ENCODE data around the gene CCDC183. TPM values are rescaled to one million over a fixed set of nuclear protein-coding genes. Genes with fewer than 3 reads are reported as not detected.
"Not testable (repeated sequence)": the region's sequence is repeated elsewhere in the genome, so short reads cannot be mapped to it uniquely, and the experiment has no call there.

Gene CCDC183
- total RNA-seq, 1 experiment from 2014 or later: 3.6 TPM

DNA sequence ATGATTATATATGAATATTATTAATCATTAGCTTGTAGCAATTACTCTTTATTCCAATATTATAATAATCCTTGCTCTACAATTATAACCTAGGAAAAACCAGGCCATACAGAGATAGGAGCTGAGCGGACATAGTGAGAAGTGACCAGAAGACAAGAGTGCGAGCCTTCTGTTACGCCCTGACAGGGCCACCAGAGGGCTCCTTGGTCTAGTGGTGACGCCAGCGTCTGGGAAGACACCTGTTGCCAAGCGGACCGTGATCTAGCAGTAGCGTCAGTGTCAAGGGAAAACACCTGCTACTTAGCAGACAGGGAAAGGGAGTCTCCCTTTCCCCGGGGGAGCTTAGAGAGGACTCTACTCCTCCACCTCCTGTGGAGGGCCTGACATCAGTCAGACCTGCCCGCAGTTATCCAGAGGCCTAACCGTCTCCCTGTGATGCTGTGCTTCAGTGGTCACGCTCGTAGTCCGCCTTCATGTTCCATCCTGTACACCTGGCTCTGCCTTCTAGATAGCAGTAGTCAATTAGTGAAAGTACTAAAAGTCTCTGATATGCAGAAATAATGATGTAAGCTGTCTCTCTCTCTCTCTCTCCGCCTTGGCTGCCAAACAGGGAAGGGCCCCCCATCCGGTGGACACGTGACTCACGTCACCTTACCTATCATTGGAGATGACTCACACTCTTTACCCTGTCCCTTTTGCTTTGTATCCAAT is 29.6 kb upstream of the CCDC183 start:
- H3K4me1 ChIP-seq (replicated peaks; ENCODE audit: insufficient read depth); H4K20me1 ChIP-seq (ENCODE audit: insufficient read depth); H3K27me3 ChIP-seq (ENCODE audit: insufficient read depth, low read depth); H3K79me2 ChIP-seq (ENCODE audit: low read depth); H3K4me3 ChIP-seq; H2AFZ ChIP-seq; H3K36me3 ChIP-seq (ENCODE audit: low read depth); H3K27ac ChIP-seq; intact Hi-C loops (cut with micrococcal nuclease; ENCODE audit: unreplicated experiment); BruUV-seq (replicated peaks); POLR2A ChIA-PET (ENCODE audit: unreplicated experiment); H3K9me3 ChIP-seq (ENCODE audit: insufficient read depth, low read depth); H3K9me2 ChIP-seq (ENCODE audit: insufficient read depth): not testable (repeated sequence)
- CTCF ChIA-PET: interaction anchor here (0.6 kb wide), 1 partner anchor 132 kb away, joined by 3 read pairs; no protein-coding TSS in a partner anchor
- Histone ChIP-seq H3F3A (ENCODE audit: insufficient read depth, low read depth) (peaks cover 33% of the 10 kb centered on the region; the same call in 1 of the 2 replicates), H3K4me2 (peak overlapping the region; percentile 49)
- peak; percentile 53 to 61 for DNase-seq
- TF ChIP-seq, protein P1, sequence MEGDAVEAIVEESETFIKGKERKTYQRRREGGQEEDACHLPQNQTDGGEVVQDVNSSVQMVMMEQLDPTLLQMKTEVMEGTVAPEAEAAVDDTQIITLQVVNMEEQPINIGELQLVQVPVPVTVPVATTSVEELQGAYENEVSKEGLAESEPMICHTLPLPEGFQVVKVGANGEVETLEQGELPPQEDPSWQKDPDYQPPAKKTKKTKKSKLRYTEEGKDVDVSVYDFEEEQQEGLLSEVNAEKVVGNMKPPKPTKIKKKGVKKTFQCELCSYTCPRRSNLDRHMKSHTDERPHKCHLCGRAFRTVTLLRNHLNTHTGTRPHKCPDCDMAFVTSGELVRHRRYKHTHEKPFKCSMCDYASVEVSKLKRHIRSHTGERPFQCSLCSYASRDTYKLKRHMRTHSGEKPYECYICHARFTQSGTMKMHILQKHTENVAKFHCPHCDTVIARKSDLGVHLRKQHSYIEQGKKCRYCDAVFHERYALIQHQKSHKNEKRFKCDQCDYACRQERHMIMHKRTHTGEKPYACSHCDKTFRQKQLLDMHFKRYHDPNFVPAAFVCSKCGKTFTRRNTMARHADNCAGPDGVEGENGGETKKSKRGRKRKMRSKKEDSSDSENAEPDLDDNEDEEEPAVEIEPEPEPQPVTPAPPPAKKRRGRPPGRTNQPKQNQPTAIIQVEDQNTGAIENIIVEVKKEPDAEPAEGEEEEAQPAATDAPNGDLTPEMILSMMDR (conservative IDR thresholded peaks at IDR 0.05): peak; percentile 63; the same call in 1 of the 2 replicates

DNA sequence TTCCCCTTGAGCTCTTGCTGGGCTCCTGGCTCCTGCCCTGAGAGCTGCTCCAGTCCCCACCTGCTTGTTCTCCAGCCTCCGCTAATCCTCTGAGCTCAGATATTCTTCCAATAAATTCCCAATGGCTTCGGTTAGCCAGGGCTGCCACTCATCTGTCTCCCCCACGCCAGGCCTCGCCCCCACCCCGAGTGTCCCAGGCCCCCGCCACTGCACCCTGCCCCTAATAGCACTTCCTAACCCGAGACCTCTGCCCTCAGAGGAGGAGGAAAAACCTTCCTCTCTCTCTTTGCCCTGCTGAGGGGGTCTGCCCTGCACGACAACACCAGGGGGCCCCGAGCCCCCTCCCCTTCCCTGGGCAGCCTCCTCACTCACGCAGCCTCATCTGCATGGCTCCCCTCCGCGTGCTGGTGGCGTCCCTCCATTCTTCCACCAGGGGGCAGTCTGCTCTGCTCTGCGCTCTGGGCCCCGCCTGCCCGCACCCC is 26.4 kb upstream of the CCDC183 start:
- Histone ChIP-seq H2AFZ (no peak overlapping the region), H3K4me3 (no peak overlapping the region), H3K27me3 (ENCODE audit: insufficient read depth, low read depth) (peaks cover 4% of the 10 kb centered on the region; the same call in 1 of the 2 replicates), H3K4me1 (replicated peaks; ENCODE audit: insufficient read depth) (peaks cover 6% of the 10 kb centered on the region), H4K20me1 (ENCODE audit: insufficient read depth) (no peaks in the 10 kb centered on the region), H3K9me3 (ENCODE audit: insufficient read depth, low read depth) (no peaks in the 10 kb centered on the region), H3K79me2 (ENCODE audit: low read depth) (no peaks in the 10 kb centered on the region), H3K36me3 (ENCODE audit: low read depth) (no peaks in the 10 kb centered on the region), H3K4me2 (no peak overlapping the region), H3F3A (ENCODE audit: insufficient read depth, low read depth) (peaks cover 33% of the 10 kb centered on the region; the same call in 1 of the 2 replicates), H3K27ac (no peak overlapping the region), H3K9me2 (ENCODE audit: insufficient read depth) (no peaks in the 10 kb centered on the region)
- POLR2A ChIA-PET (ENCODE audit: unreplicated experiment): no interaction called here
- no TSS peak for BruUV-seq (replicated peaks)
- peak in 1 of 2 experiments; percentile 28 for DNase-seq
- CTCF ChIA-PET: no interaction called here
- TF ChIP-seq, protein P1 (conservative IDR thresholded peaks at IDR 0.05): peak; percentile 63
- no peak for TF ChIP-seq EZH2 (IDR thresholded peaks at IDR 0.05; ENCODE audit: low read depth)
- intact Hi-C loops (cut with micrococcal nuclease; ENCODE audit: unreplicated experiment): no loop called here

DNA sequence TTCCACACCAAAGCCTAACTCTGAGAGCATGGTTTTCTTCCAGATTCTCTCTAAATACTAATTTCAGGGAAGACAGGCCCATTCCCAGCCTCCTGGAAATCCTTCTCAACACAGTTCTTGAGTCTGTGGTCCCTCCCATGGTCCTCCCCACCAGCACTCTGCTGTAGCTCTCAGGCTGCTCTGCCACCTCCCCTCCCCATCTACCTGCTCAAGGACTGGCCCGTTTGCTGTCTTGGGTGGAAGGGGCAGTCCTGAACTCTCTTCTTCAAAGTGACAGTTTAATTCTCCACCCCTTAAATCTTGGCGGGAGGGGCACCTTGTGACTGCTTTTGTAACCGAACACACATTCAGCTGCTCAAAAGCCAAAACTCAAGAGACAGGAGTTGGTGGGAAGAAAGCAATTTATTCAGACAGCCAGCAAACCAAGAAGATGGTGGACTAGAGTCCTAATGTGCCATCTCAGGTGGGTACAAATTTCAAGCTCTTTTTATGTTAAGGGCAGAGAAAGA is 24.2 kb upstream of the CCDC183 start:
- TF ChIP-seq, protein P1 (conservative IDR thresholded peaks at IDR 0.05): no peak
- TF ChIP-seq EZH2 (IDR thresholded peaks at IDR 0.05; ENCODE audit: low read depth): no peak
- Histone ChIP-seq H3K9me3 (ENCODE audit: insufficient read depth, low read depth) (no peaks in the 10 kb centered on the region), H3K4me2 (no peak overlapping the region), H3K27ac (no peak overlapping the region), H3F3A (ENCODE audit: insufficient read depth, low read depth) (peaks cover 24% of the 10 kb centered on the region; the same call in 1 of the 2 replicates), H3K4me3 (no peak overlapping the region), H3K79me2 (ENCODE audit: low read depth) (no peaks in the 10 kb centered on the region), H3K27me3 (ENCODE audit: insufficient read depth, low read depth) (peaks cover 8% of the 10 kb centered on the region; the same call in 1 of the 2 replicates), H2AFZ (no peak overlapping the region), H3K36me3 (ENCODE audit: low read depth) (no peaks in the 10 kb centered on the region), H4K20me1 (ENCODE audit: insufficient read depth) (no peaks in the 10 kb centered on the region), H3K9me2 (ENCODE audit: insufficient read depth) (no peaks in the 10 kb centered on the region), H3K4me1 (replicated peaks; ENCODE audit: insufficient read depth) (peaks cover 2% of the 10 kb centered on the region)
- no TSS peak for BruUV-seq (replicated peaks)
- ChIA-PET CTCF (interaction anchor here (0.6 kb wide), 1 partner anchor 262 kb away, joined by 5 read pairs; no protein-coding TSS in a partner anchor), POLR2A (ENCODE audit: unreplicated experiment) (interaction anchor here (0.6 kb wide), 2 partner anchors 10 to 18 kb away, joined by 5 to 12 read pairs; no protein-coding TSS in a partner anchor)
- intact Hi-C loops (cut with micrococcal nuclease; ENCODE audit: unreplicated experiment): no loop called here
- DNase-seq: no peak
